D721Med (cell line): ENCODE data around the gene NOS2.
"Not testable (repeated sequence)": the region's sequence is repeated elsewhere in the genome, so short reads cannot be mapped to it uniquely, and the experiment has no call there.

Source experiments
- DNase-seq: peaks from one replicate; pipeline ENCODE4 v3.0.0; 2011; ENCODE audit warnings: low spot score; ENCODE audit not compliant: insufficient read length
- FAIRE-seq: peaks from 2 replicates; lab custom pipeline; 2011; peaks lifted over from hg19 to GRCh38; lab: Jason Lieb, UNC
- CTCF ChIP-seq: IDR thresholded peaks from 2 replicates; pipeline ENCODE4 v1.5.1; 2012; ENCODE audit warnings: mild to moderate bottlenecking, control low read depth; ENCODE audit not compliant: insufficient read depth; ENCODE audit errors: missing control alignments

NOS2 gene

GRCh38 chr17:27768858-27769410, 31.4 kb downstream of the NOS2 start:
- no peak for DNase-seq
- TF ChIP-seq CTCF = no peak
- no peak for FAIRE-seq

GRCh38 chr17:27766438-27766837, 33.9 kb downstream of the NOS2 start:
- DNase-seq (no peak), FAIRE-seq (no peak)
- TF ChIP-seq CTCF = no peak

GRCh38 chr17:27765353-27765752, 35.0 kb downstream of the NOS2 start:
- FAIRE-seq (no peak), DNase-seq (no peak)
- TF ChIP-seq CTCF = no peak

- no peak for FAIRE-seq
Observed at GRCh38 chr17:27764589-27764988, 35.7 kb downstream of the NOS2 start.

GRCh38 chr17:27762527-27763305, 37.6 kb downstream of the NOS2 start:
- no peak for FAIRE-seq
- DNase-seq = no peak
- no peak for TF ChIP-seq CTCF

More at GRCh38 chr17:27764589-27764988, 35.7 kb downstream of the NOS2 start:
- no peak for DNase-seq
- no peak for TF ChIP-seq CTCF

- not testable (repeated sequence) for FAIRE-seq, DNase-seq
Observed at GRCh38 chr17:27760931-27761330, 39.4 kb downstream of the NOS2 start.

GRCh38 chr17:27760069-27760885, 40.1 kb downstream of the NOS2 start:
- no peak for FAIRE-seq
- peak; percentile 89 for TF ChIP-seq CTCF
- DNase-seq = peak; percentile 58
